ENCODE results near the gene SNX15. TPM values are rescaled to one million over a fixed set of nuclear protein-coding genes. Genes with fewer than 3 reads are reported as not detected.
"Not testable (repeated sequence)": the region's sequence is repeated elsewhere in the genome, so short reads cannot be mapped to it uniquely, and the experiment has no call there.

Gene SNX15
- total RNA-seq, 1 donor from 2014 or later, result 40.4 TPM

- no peak for TF ChIP-seq CTCF (IDR thresholded peaks at IDR 0.05; ENCODE audit: partially characterized antibody, unreplicated experiment)
- H3K4me1 Mint-ChIP-seq (ENCODE audit: low read depth, unreplicated experiment), result no peaks in the 10 kb centered on the region
- H3K9me3 Mint-ChIP-seq (ENCODE audit: unreplicated experiment), result peaks cover 2% of the 10 kb centered on the region
- no peak overlapping the region for H3K4me3 Mint-ChIP-seq (ENCODE audit: unreplicated experiment)
- H3K36me3 Mint-ChIP-seq (ENCODE audit: unreplicated experiment), result no peaks in the 10 kb centered on the region
- no peak overlapping the region for H3K27ac Mint-ChIP-seq (ENCODE audit: unreplicated experiment)
- no peak for DNase-seq
- peaks cover 3% of the 10 kb centered on the region for H3K27me3 Mint-ChIP-seq (ENCODE audit: unreplicated experiment)
These were observed 28.4 kb upstream of the SNX15 start for GRCh38 chr11:64998690-64999431.

GRCh38 chr11:64999478-64999877 is 27.8 kb upstream of the SNX15 start:
- Mint-ChIP-seq H3K4me1 (ENCODE audit: low read depth, unreplicated experiment) (no peaks in the 10 kb centered on the region), H3K27ac (ENCODE audit: unreplicated experiment) (no peak overlapping the region), H3K4me3 (ENCODE audit: unreplicated experiment) (no peak overlapping the region), H3K9me3 (ENCODE audit: unreplicated experiment) (peaks cover 2% of the 10 kb centered on the region), H3K36me3 (ENCODE audit: unreplicated experiment) (no peaks in the 10 kb centered on the region), H3K27me3 (ENCODE audit: unreplicated experiment) (peaks cover 2% of the 10 kb centered on the region)
- DNase-seq, result no peak
- no peak for TF ChIP-seq CTCF (IDR thresholded peaks at IDR 0.05; ENCODE audit: partially characterized antibody, unreplicated experiment)

GRCh38 chr11:65002706-65003105 is 24.5 kb upstream of the SNX15 start:
- peaks cover 2% of the 10 kb centered on the region for H3K9me3 Mint-ChIP-seq (ENCODE audit: unreplicated experiment)
- H3K27me3 Mint-ChIP-seq (ENCODE audit: unreplicated experiment), result no peaks in the 10 kb centered on the region
- H3K27ac Mint-ChIP-seq (ENCODE audit: unreplicated experiment), result no peak overlapping the region
- H3K4me1 Mint-ChIP-seq (ENCODE audit: low read depth, unreplicated experiment), result no peaks in the 10 kb centered on the region
- no peak overlapping the region for H3K4me3 Mint-ChIP-seq (ENCODE audit: unreplicated experiment)
- no peak for TF ChIP-seq CTCF (IDR thresholded peaks at IDR 0.05; ENCODE audit: partially characterized antibody, unreplicated experiment)
- DNase-seq, result no peak
- no peaks in the 10 kb centered on the region for H3K36me3 Mint-ChIP-seq (ENCODE audit: unreplicated experiment)

GRCh38 chr11:65003282-65003681 is 24.0 kb upstream of the SNX15 start:
- no peak for DNase-seq
- Mint-ChIP-seq H3K4me1 (ENCODE audit: low read depth, unreplicated experiment) (no peaks in the 10 kb centered on the region), H3K4me3 (ENCODE audit: unreplicated experiment) (no peak overlapping the region), H3K36me3 (ENCODE audit: unreplicated experiment) (no peaks in the 10 kb centered on the region), H3K27me3 (ENCODE audit: unreplicated experiment) (no peaks in the 10 kb centered on the region), H3K9me3 (ENCODE audit: unreplicated experiment) (peaks cover 2% of the 10 kb centered on the region), H3K27ac (ENCODE audit: unreplicated experiment) (no peak overlapping the region)
- no peak for TF ChIP-seq CTCF (IDR thresholded peaks at IDR 0.05; ENCODE audit: partially characterized antibody, unreplicated experiment)

- not testable (repeated sequence) for H3K27ac Mint-ChIP-seq (ENCODE audit: unreplicated experiment); H3K4me3 Mint-ChIP-seq (ENCODE audit: unreplicated experiment); H3K36me3 Mint-ChIP-seq (ENCODE audit: unreplicated experiment); DNase-seq; H3K4me1 Mint-ChIP-seq (ENCODE audit: low read depth, unreplicated experiment); H3K27me3 Mint-ChIP-seq (ENCODE audit: unreplicated experiment); H3K9me3 Mint-ChIP-seq (ENCODE audit: unreplicated experiment)
These were observed 23.3 kb upstream of the SNX15 start for GRCh38 chr11:65003968-65004367.

Data from glutamatergic neuron (in vitro differentiated cells).